HG02852 (cell line): ENCODE data around the gene AHI1.

Source experiments
- ATAC-seq: cut with Tn5 transposase; IDR thresholded peaks from one replicate; pipeline ENCODE4 v1.9.1; 2021; ENCODE audit warnings: mild to moderate bottlenecking, moderate library complexity; ENCODE audit not compliant: unreplicated experiment

Gene AHI1

DNA sequence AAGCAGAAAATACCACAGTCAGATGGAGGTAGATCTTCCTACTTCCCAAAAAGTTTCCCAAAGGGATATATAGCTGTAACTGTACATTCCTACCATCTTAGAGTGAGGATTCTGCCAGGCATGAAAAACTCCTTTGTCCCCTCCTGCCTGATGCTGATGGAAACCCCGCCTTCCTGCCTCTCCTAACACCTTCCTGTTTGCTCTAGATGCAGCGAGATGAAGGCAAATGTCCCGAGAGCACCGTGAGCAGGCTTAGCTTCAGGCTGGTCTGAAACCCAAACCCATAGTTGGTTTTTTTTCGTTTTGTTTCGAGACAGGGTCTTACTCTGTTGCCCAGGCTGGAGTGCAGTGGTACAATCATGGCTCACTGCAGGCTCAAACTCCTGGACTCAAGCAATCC, 260.8 kb downstream of the AHI1 start:
- ATAC-seq = no peak

DNA sequence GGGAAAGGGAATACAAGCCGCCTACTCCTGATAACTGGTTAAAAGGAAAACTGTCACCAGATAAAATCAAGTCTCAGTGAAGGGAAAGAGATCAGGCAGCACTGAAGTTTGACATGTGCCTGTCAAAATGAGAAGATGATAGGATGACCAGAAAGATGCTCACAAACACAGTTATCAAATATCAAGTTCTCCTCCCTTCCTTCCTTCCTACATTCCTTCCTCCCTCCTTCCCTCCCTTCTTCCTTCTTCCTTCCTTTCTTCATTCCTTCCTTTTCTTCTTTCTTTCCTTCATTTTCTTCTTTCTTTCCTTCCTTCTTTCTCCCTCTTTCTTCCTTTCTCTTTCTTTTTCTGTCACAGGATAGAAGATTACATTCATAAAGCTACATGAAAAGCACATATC, 261.2 kb downstream of the AHI1 start:
- no peak for ATAC-seq

DNA sequence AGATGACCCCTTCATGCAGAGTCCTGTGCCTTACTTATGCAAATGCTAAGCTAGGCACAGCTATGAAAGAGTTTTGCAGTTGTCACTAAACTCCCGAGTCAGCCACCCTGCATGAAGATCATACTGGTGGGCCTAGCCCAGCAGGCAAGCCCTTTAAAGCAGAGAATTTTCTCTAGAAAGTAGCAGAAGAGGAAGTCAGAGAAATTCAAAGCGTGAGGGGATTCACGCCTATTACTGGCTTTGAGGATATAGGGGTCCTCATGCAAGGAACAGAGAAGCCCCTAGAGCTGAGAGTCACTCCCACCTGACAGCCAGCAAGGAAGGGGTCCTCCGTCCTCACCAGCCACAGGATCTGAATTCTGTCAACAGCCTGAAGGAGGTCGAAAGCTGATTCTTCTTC, 261.8 kb downstream of the AHI1 start:
- no peak for ATAC-seq

DNA sequence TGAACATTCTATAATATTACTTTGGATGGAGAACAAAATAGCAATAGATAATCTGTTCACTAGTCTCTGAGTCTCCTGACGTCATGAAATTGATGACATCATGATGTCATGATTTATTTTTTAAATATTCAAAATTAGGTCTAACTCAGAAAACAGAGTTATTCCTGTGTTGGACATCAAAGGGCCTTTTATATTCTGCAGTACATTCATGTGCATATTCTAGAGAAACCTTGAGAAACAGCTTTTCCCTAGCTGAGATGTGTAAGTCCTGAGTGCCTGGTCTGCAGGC, 263.1 kb downstream of the AHI1 start:
- no peak for ATAC-seq

DNA sequence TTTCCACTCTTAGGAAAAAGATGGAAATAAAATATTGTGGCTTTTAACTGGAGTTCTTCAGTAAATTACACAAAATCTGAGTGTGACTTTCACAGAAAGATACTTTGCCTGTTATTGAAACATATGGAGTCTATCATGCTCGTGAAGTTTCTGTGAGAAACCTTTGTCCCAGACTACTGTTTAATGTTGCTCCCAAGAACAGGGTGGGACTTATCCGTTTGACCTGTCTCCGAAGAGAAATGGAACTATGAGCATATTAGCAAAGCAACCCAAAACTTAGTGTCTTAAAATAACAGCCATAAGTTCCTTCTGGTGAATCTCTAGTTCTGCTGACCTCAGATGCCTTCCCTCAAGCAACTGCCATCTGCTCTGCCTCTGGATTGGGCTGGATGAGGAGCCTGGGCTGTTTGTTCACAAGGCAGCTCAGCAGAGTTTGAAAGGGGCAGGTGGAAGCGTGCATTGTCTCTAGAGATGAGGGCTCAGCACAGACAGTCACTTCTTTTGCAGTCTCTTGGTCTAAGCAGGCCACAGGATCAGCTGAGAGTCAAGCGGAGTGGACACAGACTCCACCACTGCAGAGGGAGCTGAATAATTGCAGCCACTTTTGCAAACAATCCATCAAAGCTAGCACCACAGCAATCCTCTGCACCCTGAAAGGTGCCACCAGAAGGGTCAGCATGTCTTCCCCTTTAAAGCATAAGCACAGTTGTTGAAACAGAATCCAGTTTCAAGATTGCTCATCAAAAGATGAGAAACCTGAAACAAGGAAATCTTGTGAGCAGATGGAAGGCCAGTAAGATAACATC, 263.7 kb downstream of the AHI1 start:
- peak; percentile 76 for ATAC-seq
